ENCODE measurements around the gene CSNK1G2.

- no peak for TF ChIP-seq PKNOX1 (IDR thresholded peaks at IDR 0.05)
- TF ChIP-seq SP1 (IDR thresholded peaks at IDR 0.05) = no peak
- no peak for TF ChIP-seq BHLHE40 (IDR thresholded peaks at IDR 0.05; ENCODE audit: borderline replicate concordance)
- no peak for TF ChIP-seq FOXM1 (IDR thresholded peaks at IDR 0.05; ENCODE audit: borderline replicate concordance)
- TF ChIP-seq LEF1 (IDR thresholded peaks at IDR 0.05; ENCODE audit: borderline replicate concordance) = no peak
- TF ChIP-seq FOXA1 (IDR thresholded peaks at IDR 0.05) = no peak
- no peak for TF ChIP-seq L3MBTL2 (conservative IDR thresholded peaks at IDR 0.05)
- no peak for TF ChIP-seq HDGF (IDR thresholded peaks at IDR 0.05; ENCODE audit: borderline replicate concordance)
- TF ChIP-seq FOXK2 (IDR thresholded peaks at IDR 0.05) = no peak
- TF ChIP-seq NFRKB (IDR thresholded peaks at IDR 0.05) = no peak
Measured at GRCh38 chr19:1991018-1991913, 50.3 kb downstream of the CSNK1G2 start.
